AG20443 (cell line): Measurements from ENCODE around the gene KRT9.
A peak's percentile ranks its signal among the peaks of the same experiment; 100 is the strongest.
"Not testable (repeated sequence)": the region's sequence is repeated elsewhere in the genome, so short reads cannot be mapped to it uniquely, and the experiment has no call there.

Experiments
- DNase-seq: peaks from one replicate; pipeline ENCODE4 v3.0.0; 2012; ENCODE audit warnings: low spot score, mixed read lengths

Gene KRT9

DNA sequence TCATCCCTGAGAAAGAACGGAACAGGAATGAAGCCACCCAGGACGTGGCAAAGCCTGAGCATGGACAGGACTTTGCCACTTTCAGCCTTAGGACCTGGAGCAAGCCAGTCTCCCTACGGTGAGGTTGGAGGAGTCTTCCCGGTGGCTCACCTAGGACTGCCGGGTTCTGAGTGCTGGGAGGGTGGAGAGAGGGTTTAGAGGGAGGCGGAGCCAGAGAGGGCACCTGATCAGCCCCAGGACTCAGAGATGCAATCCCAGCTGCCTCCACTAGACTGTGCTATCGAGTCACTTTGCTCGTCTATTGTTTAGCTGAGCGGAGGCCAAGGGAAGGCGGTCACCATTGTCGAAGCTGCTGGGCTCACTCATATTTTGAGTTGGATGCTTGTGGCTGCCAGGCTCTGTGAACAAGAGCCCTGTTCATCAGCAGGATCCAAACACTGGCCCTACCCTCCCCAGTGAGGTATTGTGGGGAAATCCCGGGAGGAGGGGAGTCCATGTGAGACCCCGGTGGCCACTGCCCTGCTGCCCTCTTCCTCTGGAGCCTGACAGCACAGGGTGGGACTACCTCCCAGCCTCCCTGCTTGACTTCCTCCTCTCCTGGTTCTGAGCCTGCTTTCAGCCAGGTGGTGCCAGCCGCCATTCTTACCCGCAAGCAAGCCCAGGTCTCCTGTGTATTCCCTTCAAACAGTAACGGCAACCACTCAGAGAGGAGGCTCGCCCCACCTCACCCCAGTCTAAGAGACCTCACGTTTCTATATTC lies 7.8 kb upstream of the KRT9 start:
- DNase-seq = peak; percentile 92

DNA sequence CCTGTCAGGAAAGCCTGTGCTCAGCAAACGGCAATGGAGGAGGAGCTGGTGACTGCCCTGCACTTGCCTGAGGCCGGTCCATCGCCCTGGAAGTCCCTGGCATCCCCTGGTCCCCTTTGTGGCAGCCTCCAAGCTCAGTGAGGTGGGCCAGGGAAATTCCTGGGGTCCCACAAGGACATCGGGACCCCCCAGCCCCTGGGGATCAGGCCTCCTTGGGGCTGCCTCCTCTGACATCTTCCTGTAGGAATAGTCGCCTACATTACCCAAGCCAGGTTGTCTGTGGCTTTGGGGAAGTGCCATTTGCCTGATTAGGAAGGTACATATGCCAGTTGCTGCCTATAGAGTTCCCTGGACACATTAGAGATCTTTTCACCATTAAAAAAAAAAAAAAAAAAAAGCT lies 7.1 kb upstream of the KRT9 start:
- no peak for DNase-seq

- no peak for DNase-seq
Measured at GRCh38 chr17:41578538-41578937, 6.7 kb upstream of the KRT9 start.

DNA sequence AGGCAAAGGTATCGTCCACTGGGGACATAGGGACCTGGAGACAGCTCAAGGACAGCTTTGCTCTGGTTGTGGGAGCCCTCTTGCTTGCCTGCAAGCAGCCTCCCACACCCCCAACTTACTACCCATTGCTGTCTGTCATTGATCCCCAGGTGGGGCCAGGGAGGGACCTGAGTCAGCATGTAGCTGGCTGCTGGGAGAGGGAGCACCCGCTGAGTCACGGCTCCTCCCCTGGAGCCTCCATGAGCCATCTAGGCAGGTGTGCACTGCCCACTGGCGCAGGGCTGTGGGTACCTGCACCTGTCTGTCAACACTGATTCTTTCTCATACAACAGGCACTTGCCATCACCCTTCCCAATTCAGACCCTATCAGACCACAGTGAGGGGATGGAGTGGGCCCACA lies 4.9 kb upstream of the KRT9 start:
- not testable (repeated sequence) for DNase-seq

DNA sequence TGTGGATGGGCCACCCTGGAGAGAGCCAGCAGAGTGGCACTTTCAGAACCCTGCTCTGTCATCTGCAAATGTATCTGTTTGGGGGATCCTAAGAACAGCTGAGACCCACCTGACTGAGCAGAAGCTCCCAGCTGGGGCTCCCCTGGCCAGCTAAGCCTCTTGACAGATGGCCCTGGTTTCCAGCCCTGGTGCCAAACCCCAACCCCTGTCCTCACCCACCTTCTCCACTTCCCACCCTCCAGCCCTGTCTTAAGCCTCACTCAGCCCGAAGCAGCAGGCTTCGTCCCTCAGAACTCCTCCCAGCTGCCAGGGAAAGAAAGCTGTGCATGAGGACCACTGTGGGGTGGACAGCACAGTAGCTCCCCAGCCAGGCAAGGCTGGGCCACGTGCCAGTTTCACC lies 3.5 kb upstream of the KRT9 start:
- no peak for DNase-seq

GRCh38 chr17:41567317-41567716 lies 4.5 kb downstream of the KRT9 start:
- DNase-seq = no peak

DNA sequence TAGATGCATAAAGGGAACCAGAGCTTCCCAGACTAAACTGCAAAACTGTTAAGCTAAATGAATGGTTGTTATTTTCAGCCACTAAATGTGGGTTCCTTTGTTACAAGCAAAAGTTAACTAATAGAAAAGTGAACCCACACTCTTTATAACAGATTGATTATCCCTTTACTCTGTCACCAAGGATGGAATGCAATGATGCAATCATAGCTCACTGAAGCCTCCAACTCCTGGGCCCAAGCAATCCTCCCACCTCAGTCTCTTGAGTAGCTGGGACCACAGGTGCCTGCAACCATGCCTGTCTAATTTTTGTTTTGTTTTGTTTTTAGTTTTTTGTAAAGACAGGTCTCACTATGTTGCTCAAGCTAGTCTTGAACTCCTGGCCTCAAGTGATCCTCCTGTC lies 6.5 kb downstream of the KRT9 start:
- no peak for DNase-seq

- no peak for DNase-seq
Measured at GRCh38 chr17:41563607-41564170, 8.2 kb downstream of the KRT9 start.

DNA sequence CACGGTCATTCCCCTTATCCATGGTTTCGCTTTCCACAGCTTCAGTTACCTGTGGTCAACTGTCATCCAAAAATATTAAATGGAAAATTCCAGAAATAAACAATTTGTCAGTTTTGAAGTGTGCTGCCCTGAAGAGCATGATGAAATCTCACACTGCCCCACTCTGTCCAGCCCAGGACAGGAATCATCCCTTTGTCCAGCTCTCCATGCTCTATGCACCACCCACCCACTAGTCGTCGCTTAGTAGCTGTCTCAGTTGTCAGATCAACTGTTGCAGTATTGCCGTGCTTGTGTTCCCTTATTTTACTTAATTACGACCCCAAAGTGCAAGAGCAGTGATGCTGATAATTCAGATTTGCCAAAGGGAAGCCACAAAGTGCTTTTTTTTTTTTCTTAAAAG lies 10.3 kb downstream of the KRT9 start:
- no peak for DNase-seq

GRCh38 chr17:41559548-41559947 lies 12.3 kb downstream of the KRT9 start:
- no peak for DNase-seq

- no peak for DNase-seq
Measured at GRCh38 chr17:41556931-41557330, 14.9 kb downstream of the KRT9 start.

- DNase-seq = no peak
Measured at GRCh38 chr17:41556306-41556705, 15.6 kb downstream of the KRT9 start.

- no peak for DNase-seq
Measured at GRCh38 chr17:41555105-41555887, 16.6 kb downstream of the KRT9 start.

DNA sequence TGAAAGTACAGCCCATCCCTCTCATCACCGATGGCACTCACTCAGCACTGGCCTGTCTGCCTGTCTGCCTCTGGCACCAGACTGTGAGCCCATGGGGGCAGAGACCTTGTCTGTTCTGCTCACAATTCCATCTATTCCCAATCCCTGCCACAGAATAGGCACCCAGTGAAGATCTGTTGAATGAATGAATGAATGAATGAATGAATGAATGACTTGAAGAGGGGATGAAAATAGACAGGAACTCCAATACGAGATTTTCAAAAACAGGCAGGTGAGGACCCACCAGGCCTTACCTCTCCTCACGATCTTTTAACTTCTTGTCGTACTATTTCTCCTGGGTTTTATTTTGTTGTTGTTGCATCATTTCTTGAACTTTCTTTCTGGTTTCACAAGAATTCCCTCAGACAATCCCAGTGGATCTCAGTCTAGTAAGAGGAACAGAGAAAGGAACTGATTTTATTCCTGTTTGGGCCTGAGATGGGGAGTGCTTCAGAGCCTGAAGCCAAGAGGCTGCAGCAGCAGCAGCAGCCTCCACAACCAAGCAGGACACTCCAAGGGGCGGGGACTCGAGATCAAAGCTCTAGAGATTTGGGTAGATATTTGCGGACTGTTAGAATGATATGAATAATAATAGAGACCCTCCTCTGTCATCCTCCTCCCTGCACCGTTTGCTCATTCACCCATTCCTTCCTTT lies 17.7 kb downstream of the KRT9 start:
- no peak for DNase-seq

DNA sequence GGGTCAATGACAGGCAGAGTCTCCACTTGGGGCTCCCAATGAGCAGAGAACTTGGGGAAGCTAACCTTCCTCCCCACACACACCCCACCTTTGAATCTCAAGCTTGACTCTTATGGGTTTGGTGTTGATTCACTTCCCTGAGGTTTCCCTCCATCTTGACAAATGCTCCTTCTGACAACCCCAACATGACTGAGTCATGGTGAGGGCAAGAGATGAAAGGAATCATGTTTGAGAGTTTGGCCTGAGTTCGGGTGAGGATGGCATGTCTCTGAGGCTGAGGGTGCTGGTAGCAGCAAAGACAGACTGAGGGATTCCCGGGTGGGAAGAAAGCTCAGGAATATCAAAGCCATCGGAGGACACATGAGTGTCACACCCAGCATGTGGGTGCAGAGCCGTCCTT lies 18.7 kb downstream of the KRT9 start:
- no peak for DNase-seq

- no peak for DNase-seq
Measured at GRCh38 chr17:41552455-41552854, 19.4 kb downstream of the KRT9 start.

- DNase-seq = no peak
Measured at GRCh38 chr17:41551365-41551764, 20.5 kb downstream of the KRT9 start.

- DNase-seq = no peak
Measured at GRCh38 chr17:41549596-41550039, 22.2 kb downstream of the KRT9 start.

DNA sequence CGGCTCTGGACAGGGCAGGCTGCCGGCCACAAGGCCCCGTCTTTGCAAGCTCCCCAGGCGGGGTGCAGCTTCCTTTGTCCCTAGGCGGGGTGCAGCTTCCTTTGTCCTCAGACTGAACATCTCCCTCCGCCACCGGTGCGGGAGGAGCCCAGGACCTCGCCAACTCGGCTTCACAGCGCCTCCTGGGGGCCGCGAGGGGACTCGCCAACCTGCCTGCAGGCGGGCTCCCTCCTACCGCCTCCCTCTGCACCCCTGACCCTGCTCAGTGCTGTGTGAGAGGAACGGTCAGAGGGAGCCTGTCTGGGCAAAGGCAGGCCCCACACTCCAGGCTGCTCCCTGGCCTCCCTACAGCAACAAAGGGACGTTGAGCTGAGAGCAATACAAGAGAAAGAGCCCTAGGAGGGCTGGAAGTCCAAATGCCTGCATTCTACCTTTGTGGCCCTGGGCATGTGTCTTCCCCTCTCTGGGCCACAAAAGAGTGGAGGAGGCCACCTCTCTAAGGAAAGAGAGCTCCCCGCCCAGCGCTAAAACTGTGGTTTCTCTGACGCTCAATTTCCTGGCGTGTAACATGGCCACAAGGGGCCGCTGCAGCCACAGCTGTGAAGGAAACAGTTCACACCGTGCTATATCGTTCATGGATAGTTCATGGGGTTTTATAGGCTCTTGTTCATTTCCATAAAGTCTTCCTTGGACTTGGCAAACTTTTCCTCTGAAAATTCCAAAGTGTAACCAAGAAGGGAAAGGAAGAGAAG lies 22.8 kb downstream of the KRT9 start:
- DNase-seq = peak; percentile 91

DNA sequence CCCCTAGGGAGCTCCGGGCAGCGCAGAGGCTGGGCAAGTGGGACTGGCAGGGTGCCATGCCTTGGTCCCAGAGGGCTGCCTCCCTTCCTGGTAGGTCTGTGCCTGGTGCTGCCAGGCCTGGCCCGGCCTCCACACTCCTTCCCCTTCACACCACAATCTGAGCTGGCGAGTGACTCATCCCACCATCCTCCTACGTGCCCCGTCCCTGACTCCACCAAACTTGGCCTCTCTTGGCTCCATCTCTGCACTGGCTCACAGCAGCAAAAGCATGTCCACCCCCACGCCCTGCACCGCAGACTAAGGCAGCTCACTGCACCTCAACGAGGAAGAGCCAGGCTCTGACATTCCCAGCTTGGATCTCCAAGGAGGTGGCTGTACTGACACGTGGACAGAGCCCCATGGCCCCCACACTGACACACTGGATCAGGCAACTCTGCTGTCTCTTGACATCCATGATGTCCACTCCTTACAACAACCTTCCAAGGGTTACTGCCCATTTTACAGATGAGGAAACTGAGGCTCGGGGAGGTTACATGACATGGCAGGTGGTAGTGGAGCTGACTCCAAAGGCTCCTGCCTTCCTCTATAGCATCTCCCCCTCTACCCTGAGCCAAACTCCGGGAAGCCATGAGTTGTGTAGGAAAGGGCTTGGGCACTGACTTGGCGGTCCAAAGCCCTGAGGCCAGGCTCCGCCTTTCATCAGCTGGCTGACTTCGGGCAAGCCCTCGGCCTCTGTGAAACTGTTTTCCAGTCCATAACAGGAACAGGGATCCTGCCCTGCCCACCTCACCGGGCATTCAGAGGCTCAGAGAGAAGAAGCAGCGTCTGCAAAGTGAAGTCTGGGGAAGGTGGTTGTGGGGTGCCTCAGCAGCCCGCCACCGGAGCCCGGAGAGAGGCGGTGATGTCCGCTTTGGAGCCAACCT lies 23.7 kb downstream of the KRT9 start:
- DNase-seq = peak; percentile 95

DNA sequence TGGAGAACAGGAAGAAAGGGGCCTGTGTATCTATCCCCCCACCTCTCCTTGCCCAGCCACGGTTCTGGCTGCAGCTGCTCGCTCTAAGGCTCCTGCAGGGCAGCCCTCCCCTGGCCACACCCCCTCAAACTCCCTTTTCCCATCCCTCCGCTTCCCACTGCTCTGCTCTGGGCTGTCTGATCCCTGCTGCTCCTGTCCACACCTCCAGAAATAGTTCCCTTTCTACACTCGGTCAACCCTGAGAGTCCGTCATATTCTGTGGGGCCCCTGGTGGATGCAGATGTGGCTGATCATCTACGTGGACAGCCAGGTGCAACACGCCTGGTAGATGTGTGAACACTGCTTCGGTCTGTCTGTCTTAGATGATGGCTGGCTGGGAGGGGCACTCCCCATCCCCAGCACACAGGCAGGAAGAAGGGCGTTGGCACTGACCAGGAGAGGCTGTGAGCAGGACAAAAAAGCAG lies 24.4 kb downstream of the KRT9 start:
- DNase-seq = no peak
